ENCODE results near the gene FRAT2.
"Not testable (repeated sequence)": the region's sequence is repeated elsewhere in the genome, so short reads cannot be mapped to it uniquely, and the experiment has no call there.

The FRAT2 gene

GRCh38 chr10:97356318-97356914 lies 21.9 kb upstream of the FRAT2 start:
- DNase-seq (ENCODE audit: low spot score): no peak

DNA sequence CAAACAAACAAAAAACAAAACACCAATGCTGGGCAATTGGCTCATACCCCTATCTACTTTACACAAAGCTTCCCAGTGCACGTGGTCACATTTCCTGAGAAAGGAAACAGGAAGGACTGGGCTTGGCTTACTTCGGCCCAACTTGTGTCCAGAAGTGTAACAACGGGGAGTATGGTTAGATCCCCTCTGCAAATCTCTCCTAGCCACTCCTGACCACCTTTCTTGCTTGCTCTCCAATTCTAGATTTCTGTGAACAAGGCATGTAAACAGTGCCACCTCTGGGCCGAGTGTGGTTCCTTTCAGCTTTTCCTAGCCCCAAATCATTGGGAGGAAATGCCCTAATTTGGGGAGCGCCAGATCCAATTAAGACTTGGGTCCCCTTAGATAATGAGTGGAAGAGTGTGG lies 21.0 kb upstream of the FRAT2 start:
- DNase-seq (ENCODE audit: low spot score): no peak

GRCh38 chr10:97353945-97354344 lies 19.4 kb upstream of the FRAT2 start:
- DNase-seq (ENCODE audit: low spot score): no peak

- no peak for DNase-seq (ENCODE audit: low spot score)
These were observed 15.4 kb upstream of the FRAT2 start for GRCh38 chr10:97349752-97350513.

DNA sequence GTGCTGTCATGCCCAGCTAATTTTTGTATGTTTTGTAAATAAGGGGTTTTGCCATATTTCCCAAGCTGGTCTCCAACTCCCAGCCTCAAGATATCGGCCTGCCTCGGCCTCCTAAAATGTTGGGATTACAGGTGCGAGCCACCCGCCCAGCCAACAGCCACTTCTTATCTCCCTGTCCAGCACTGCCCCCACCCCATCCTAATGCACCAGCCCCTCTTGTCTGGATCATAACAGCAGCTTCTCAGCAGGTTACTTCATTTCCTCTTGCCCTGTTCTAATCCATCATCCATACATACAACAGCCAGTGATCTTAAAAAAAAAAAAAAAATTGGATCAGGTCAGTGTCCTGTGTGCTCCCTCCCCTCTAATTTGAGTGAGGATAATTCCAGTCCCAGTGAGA lies 12.8 kb upstream of the FRAT2 start:
- DNase-seq (ENCODE audit: low spot score): no peak

- not testable (repeated sequence) for DNase-seq (ENCODE audit: low spot score)
These were observed 9.1 kb upstream of the FRAT2 start for GRCh38 chr10:97343664-97344063.

DNA sequence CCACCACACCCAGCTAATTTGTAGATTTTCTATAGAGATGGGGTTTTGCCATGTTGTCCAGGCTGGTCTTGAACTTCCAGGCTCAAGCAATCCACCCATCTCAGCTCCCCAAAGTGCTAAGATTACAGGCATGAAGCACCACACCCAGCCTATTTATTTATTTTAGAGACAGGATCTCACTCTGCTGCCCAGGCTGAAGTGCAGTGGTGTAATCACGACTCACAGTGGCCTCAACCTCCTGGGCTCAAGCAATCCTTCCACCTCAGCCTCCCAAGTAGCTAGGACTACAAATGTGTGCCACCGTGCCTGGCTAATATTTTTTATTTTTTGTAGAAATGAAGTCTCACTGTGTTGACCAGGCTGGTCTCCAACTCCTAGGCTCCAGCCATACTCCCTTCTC lies 6.9 kb upstream of the FRAT2 start:
- no peak for DNase-seq (ENCODE audit: low spot score)

- DNase-seq (ENCODE audit: low spot score): no peak
These were observed 3.5 kb upstream of the FRAT2 start for GRCh38 chr10:97338041-97338440.

- no peak for DNase-seq (ENCODE audit: low spot score)
These were observed 2.7 kb upstream of the FRAT2 start for GRCh38 chr10:97336942-97337831.

DNA sequence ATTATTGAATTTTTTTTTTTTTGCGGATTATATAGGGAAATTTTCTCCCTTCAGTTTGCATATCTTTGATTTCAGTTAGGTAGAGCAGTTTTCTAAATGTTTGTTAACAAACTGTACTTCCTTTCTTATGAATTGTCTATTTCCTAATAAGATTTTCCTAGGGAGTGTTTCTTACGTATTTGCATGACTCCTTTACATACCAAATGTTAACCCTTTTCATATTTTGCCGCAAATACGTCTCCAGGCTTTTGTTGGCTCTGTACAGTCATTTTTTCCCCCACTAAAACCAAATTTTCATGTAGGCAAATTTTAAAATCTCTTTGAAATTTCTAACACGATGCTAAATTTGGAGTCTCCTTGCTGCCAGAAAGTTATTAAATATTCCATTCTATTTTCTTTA lies 1.9 kb upstream of the FRAT2 start:
- DNase-seq (ENCODE audit: low spot score): no peak

DNA sequence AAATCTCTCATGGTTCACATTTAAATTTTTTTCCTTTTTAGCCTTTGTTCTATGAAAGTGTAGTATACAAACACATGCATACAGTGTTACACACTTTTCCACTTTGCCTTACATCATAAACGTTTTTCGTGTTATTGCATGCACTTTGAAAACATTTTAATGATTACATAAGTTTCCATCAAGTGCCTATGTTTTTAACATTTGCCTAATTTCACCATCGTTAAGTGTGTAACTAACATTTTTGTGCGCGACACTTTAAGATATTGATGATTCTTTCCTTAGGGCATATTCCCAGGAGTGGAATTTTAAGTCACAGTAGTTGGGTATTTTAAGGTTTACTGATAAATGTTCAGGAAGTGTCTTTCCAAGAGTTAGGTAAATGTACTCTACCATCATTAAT lies 1.5 kb upstream of the FRAT2 start:
- no peak for DNase-seq (ENCODE audit: low spot score)

- no peak for DNase-seq (ENCODE audit: low spot score)
These were observed 675 bp upstream of the FRAT2 start for GRCh38 chr10:97335188-97335619.

DNA sequence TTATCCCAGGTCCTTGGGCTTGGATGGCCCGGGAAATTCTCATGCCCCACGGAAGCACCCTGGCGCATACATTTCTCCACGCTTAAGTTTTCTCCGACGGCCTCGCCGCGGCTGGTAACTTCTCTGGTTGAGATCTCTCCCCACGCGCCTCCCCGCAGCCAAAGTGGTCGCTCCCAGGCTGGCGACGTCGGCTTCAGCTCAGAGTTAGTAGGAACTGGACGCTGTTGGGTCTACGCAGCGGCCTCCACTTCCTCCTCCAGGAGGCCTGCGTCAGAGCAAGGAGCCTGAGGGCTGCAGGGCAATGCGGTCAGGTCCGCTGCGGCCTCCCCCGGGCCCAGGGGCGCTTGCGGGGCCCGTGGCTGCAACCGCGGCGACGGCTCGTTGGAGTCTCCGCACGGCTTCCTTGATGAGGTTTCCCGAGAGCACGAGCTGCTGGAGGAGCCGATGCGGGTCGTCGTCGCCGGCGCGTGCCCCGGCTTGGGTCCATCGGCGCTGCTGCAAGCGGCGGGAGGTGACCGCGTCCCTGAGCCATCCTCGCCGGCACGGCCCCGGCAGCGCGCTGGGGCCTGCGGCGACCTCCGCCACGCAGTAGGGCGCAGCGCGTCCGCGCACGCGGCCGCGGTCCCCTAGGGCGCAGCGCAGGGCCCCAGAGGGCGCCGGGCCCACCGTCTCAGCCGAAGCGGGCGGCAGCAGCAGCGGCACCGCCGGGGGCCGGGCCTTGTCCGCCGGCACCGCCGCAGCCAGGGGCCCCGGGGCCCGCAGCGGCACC lies 744 bp downstream of the FRAT2 start:
- no peak for DNase-seq (ENCODE audit: low spot score)

DNA sequence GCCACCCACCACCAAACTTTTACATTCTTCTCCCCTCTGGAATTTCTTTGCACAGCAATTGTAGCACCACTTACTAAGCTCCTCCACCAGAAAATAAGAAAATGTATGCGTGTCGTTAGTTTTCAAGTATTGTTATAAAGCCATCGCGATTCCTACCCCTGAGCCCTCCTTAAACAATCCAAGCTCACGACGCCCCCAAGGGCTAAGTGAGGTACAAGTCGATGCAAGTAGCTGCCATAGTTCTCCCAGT lies 1.3 kb downstream of the FRAT2 start:
- no peak for DNase-seq (ENCODE audit: low spot score)

- DNase-seq (ENCODE audit: low spot score): peak; percentile 75
These were observed 1.8 kb downstream of the FRAT2 start for GRCh38 chr10:97332591-97333350.

- no peak for DNase-seq (ENCODE audit: low spot score)
These were observed 3.3 kb downstream of the FRAT2 start for GRCh38 chr10:97331153-97331703.

- DNase-seq (ENCODE audit: low spot score): no peak
These were observed 4.8 kb downstream of the FRAT2 start for GRCh38 chr10:97329766-97330165.

DNA sequence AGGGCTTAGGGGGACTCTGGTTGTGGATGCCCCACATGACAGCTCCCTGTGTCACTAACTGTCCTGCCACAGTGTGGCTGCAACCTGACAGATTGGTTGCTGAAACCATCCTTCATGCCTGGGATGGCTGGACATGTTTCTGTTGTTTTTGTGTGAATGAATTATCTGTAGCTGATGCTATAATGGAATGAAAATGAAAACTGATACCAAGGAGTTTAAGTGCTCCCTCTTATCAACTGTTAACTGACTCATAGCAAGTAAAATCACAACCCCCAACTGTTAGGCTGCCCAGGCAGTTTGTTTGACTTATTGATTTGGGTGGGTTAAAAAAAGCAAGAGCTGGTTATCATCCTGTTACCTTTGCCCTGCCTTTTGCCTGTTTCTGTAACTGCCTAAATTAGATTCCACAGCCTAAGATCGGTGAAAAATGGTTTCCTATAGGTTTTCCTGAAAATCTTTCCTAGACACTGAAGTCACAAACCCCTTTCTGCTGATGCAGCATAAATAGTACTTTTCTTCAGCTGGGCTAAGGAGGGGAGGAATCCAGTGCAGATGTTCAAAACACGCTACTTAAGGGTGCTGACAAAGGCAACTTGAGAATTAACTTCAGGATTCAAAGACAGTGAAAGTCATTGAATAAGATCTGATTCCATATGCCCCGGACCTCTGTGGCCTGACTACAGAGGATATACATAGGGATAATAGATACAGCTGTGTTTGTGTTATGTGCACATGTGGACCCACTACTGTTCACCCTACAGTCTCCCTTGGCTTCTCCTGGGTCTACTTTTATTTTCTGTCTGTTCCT lies 5.7 kb downstream of the FRAT2 start:
- DNase-seq (ENCODE audit: low spot score): no peak

GRCh38 chr10:97327348-97328294 lies 6.9 kb downstream of the FRAT2 start:
- no peak for DNase-seq (ENCODE audit: low spot score)
